ENCODE results near the gene SH3BGR.
"Not testable (repeated sequence)": the region's sequence is repeated elsewhere in the genome, so short reads cannot be mapped to it uniquely, and the experiment has no call there.

SH3BGR gene

GRCh38 chr21:39451332-39452206, at the start of gene SH3BGR:
Gene SH3BGR, plus strand, starts transcription at chr21:39451970. Its CDS starts 127 bp downstream, at chr21:39452097.
- H3K9me3 Mint-ChIP-seq, result no peaks in the 10 kb centered on the region
- H3K27me3 Mint-ChIP-seq, result no peaks in the 10 kb centered on the region
- H3K27ac Mint-ChIP-seq, result no peak within 1 kb of the TSS
- no peak within 1 kb of the TSS for H3K4me3 Mint-ChIP-seq
- H3K36me3 Mint-ChIP-seq (ENCODE audit: low read depth), result no peaks in the 10 kb centered on the region
- H3K4me1 Mint-ChIP-seq (ENCODE audit: low read depth), result peaks cover 6% of the 10 kb centered on the region

GRCh38 chr21:39406065-39406464, 45.7 kb upstream of the SH3BGR start:
- H3K4me1 Mint-ChIP-seq (ENCODE audit: low read depth), result no peaks in the 10 kb centered on the region
- H3K27me3 Mint-ChIP-seq, result no peaks in the 10 kb centered on the region
- H3K36me3 Mint-ChIP-seq (ENCODE audit: low read depth), result peaks cover 31% of the 10 kb centered on the region
- H3K27ac Mint-ChIP-seq, result no peak overlapping the region
- peaks cover 6% of the 10 kb centered on the region for H3K9me3 Mint-ChIP-seq
- no peak overlapping the region for H3K4me3 Mint-ChIP-seq

- H3K36me3 Mint-ChIP-seq (ENCODE audit: low read depth); H3K4me3 Mint-ChIP-seq; H3K27ac Mint-ChIP-seq; H3K9me3 Mint-ChIP-seq; H3K27me3 Mint-ChIP-seq; H3K4me1 Mint-ChIP-seq (ENCODE audit: low read depth): not testable (repeated sequence)
Observed at GRCh38 chr21:39419204-39419603, 32.6 kb upstream of the SH3BGR start.

- H3K4me3 Mint-ChIP-seq, result no peak overlapping the region
- no peaks in the 10 kb centered on the region for H3K27me3 Mint-ChIP-seq
- no peaks in the 10 kb centered on the region for H3K36me3 Mint-ChIP-seq (ENCODE audit: low read depth)
- H3K9me3 Mint-ChIP-seq, result no peaks in the 10 kb centered on the region
- no peak overlapping the region for H3K27ac Mint-ChIP-seq
- no peaks in the 10 kb centered on the region for H3K4me1 Mint-ChIP-seq (ENCODE audit: low read depth)
Observed at GRCh38 chr21:39422527-39423241, 29.1 kb upstream of the SH3BGR start.

GRCh38 chr21:39429445-39429844, 22.3 kb upstream of the SH3BGR start:
- Mint-ChIP-seq H3K9me3 (no peaks in the 10 kb centered on the region), H3K36me3 (ENCODE audit: low read depth) (no peaks in the 10 kb centered on the region), H3K4me1 (ENCODE audit: low read depth) (no peaks in the 10 kb centered on the region), H3K4me3 (no peak overlapping the region), H3K27ac (no peak overlapping the region), H3K27me3 (no peaks in the 10 kb centered on the region)

GRCh38 chr21:39430016-39430415, 21.8 kb upstream of the SH3BGR start:
- Mint-ChIP-seq H3K36me3 (ENCODE audit: low read depth) (no peaks in the 10 kb centered on the region), H3K27me3 (no peaks in the 10 kb centered on the region), H3K27ac (no peak overlapping the region), H3K9me3 (no peaks in the 10 kb centered on the region), H3K4me1 (ENCODE audit: low read depth) (no peaks in the 10 kb centered on the region), H3K4me3 (no peak overlapping the region)

- H3K36me3 Mint-ChIP-seq (ENCODE audit: low read depth), result no peaks in the 10 kb centered on the region
- no peaks in the 10 kb centered on the region for H3K9me3 Mint-ChIP-seq
- H3K4me1 Mint-ChIP-seq (ENCODE audit: low read depth), result no peaks in the 10 kb centered on the region
- no peaks in the 10 kb centered on the region for H3K27me3 Mint-ChIP-seq
- no peak overlapping the region for H3K4me3 Mint-ChIP-seq
- no peak overlapping the region for H3K27ac Mint-ChIP-seq
Observed at GRCh38 chr21:39430457-39430856, 21.3 kb upstream of the SH3BGR start.

GRCh38 chr21:39430954-39431353, 20.8 kb upstream of the SH3BGR start:
- Mint-ChIP-seq H3K9me3 (no peaks in the 10 kb centered on the region), H3K36me3 (ENCODE audit: low read depth) (no peaks in the 10 kb centered on the region), H3K27ac (no peak overlapping the region), H3K4me3 (no peak overlapping the region), H3K27me3 (no peaks in the 10 kb centered on the region), H3K4me1 (ENCODE audit: low read depth) (no peaks in the 10 kb centered on the region)

- no peaks in the 10 kb centered on the region for H3K4me1 Mint-ChIP-seq (ENCODE audit: low read depth)
- no peak overlapping the region for H3K4me3 Mint-ChIP-seq
- no peaks in the 10 kb centered on the region for H3K36me3 Mint-ChIP-seq (ENCODE audit: low read depth)
- no peak overlapping the region for H3K27ac Mint-ChIP-seq
- no peaks in the 10 kb centered on the region for H3K27me3 Mint-ChIP-seq
- no peaks in the 10 kb centered on the region for H3K9me3 Mint-ChIP-seq
Observed at GRCh38 chr21:39434950-39435349, 16.8 kb upstream of the SH3BGR start.

GRCh38 chr21:39439232-39439631, 12.5 kb upstream of the SH3BGR start:
- no peaks in the 10 kb centered on the region for H3K9me3 Mint-ChIP-seq
- H3K27me3 Mint-ChIP-seq, result no peaks in the 10 kb centered on the region
- H3K27ac Mint-ChIP-seq, result no peak overlapping the region
- H3K36me3 Mint-ChIP-seq (ENCODE audit: low read depth), result no peaks in the 10 kb centered on the region
- no peaks in the 10 kb centered on the region for H3K4me1 Mint-ChIP-seq (ENCODE audit: low read depth)
- no peak overlapping the region for H3K4me3 Mint-ChIP-seq

- Mint-ChIP-seq H3K36me3 (ENCODE audit: low read depth) (no peaks in the 10 kb centered on the region), H3K27me3 (no peaks in the 10 kb centered on the region), H3K4me3 (no peak overlapping the region), H3K9me3 (no peaks in the 10 kb centered on the region), H3K27ac (no peak overlapping the region), H3K4me1 (ENCODE audit: low read depth) (peaks cover 18% of the 10 kb centered on the region)
Observed at GRCh38 chr21:39441502-39442475, 10.0 kb upstream of the SH3BGR start.

GRCh38 chr21:39444421-39445180, 7.2 kb upstream of the SH3BGR start:
- peak overlapping the region; percentile 53 for H3K27ac Mint-ChIP-seq
- peaks cover 21% of the 10 kb centered on the region for H3K4me1 Mint-ChIP-seq (ENCODE audit: low read depth)
- no peaks in the 10 kb centered on the region for H3K27me3 Mint-ChIP-seq
- no peaks in the 10 kb centered on the region for H3K36me3 Mint-ChIP-seq (ENCODE audit: low read depth)
- peak overlapping the region; percentile 84 for H3K4me3 Mint-ChIP-seq
- H3K9me3 Mint-ChIP-seq, result no peaks in the 10 kb centered on the region

- Mint-ChIP-seq H3K9me3 (no peaks in the 10 kb centered on the region), H3K27me3 (no peaks in the 10 kb centered on the region), H3K4me3 (peak within 1 kb of the TSS; percentile 84), H3K36me3 (ENCODE audit: low read depth) (no peaks in the 10 kb centered on the region), H3K4me1 (ENCODE audit: low read depth) (peaks cover 21% of the 10 kb centered on the region), H3K27ac (peak within 1 kb of the TSS; percentile 94)
Observed at GRCh38 chr21:39445321-39446269, 6.2 kb upstream of the SH3BGR start, which contains the start of gene LCA5L. Gene LCA5L, minus strand, starts transcription at chr21:39445778. Its CDS starts 17,285 bp downstream, at chr21:39428493.

Data from stimulated activated naive CD8-positive, alpha-beta T cell treated with anti-CD3 and anti-CD28 coated beads, Interleukin-15, Interleukin-2, amounts not matched to agents 100 ng/mL and 50 ng/mL, for 24 hours (primary cell).